GM23338 (cell line): Measurements from ENCODE around the gene ATG2B. TPM values are rescaled to one million over a fixed set of nuclear protein-coding genes. Genes with fewer than 3 reads are reported as not detected.

Source experiments
- ATAC-seq: fragments of 200-7000 bp; cut with Tn5 transposase; 3 replicates; pipeline ENCODE4 v1.9.1; 2020
- DNase-seq: peaks from one replicate; pipeline ENCODE4 v3.0.0-alpha.2; 2015; ENCODE audit warnings: low spot score
- H2AFZ ChIP-seq: fragments of 200-600 bp; sonication (generic); 2 replicates; pipeline ENCODE4 v1.8.0; 2016; ENCODE audit warnings: antibody characterized with exemption, mild to moderate bottlenecking, moderate library complexity
- H3F3A ChIP-seq: fragments of 200-600 bp; sonication (generic); replicated peaks from 2 replicates; pipeline ENCODE4 v1.8.0; 2017; ENCODE audit warnings: antibody characterized with exemption, mixed run types, low read depth
- H3K27ac ChIP-seq: fragments of 200-600 bp; sonication (generic); 2 replicates; pipeline ENCODE4 v1.6.1; 2016; ENCODE audit warnings: low read depth
- H3K27me3 ChIP-seq: fragments of 200-600 bp; sonication (generic); 2 replicates; pipeline ENCODE4 v1.8.0; 2016; ENCODE audit warnings: mild to moderate bottlenecking, mixed run types, moderate library complexity; ENCODE audit not compliant: insufficient read depth
- H3K36me3 ChIP-seq: fragments of 200-600 bp; sonication (generic); 2 replicates; pipeline ENCODE4 v1.8.0; 2016; ENCODE audit warnings: mild to moderate bottlenecking; ENCODE audit not compliant: insufficient read depth
- H3K4me1 ChIP-seq: fragments of 200-600 bp; sonication (generic); 2 replicates; pipeline ENCODE4 v1.8.0; 2016; ENCODE audit warnings: mild to moderate bottlenecking, moderate library complexity; ENCODE audit not compliant: insufficient read depth
- H3K4me2 ChIP-seq: fragments of 200-600 bp; sonication (generic); 2 replicates; pipeline ENCODE4 v1.7.1; 2017; ENCODE audit warnings: mixed run types
- H3K4me3 ChIP-seq: fragments of 200-600 bp; sonication (generic); 2 replicates; pipeline ENCODE4 v1.6.1; 2016; ENCODE audit warnings: mixed run types
- H3K79me2 ChIP-seq: fragments of 200-600 bp; sonication (generic); replicated peaks from 2 replicates; pipeline ENCODE4 v1.8.0; 2017; ENCODE audit warnings: mild to moderate bottlenecking; ENCODE audit not compliant: insufficient read depth
- H3K9me2 ChIP-seq: fragments of 200-600 bp; sonication (generic); 2 replicates; pipeline ENCODE4 v1.8.0; 2017; ENCODE audit not compliant: insufficient read depth
- H4K20me1 ChIP-seq: fragments of 200-600 bp; sonication (generic); replicated peaks from 2 replicates; pipeline ENCODE4 v1.8.0; 2017; ENCODE audit warnings: mild to moderate bottlenecking; ENCODE audit not compliant: insufficient read depth
- H3K27ac Mint-ChIP-seq: 2 replicates; pipeline ENCODE4 v1.8.0; 2020; ENCODE audit warnings: inconsistent platforms, mild to moderate bottlenecking, moderate library complexity, mixed read lengths
- H3K27me3 Mint-ChIP-seq: 3 replicates; pipeline ENCODE4 v1.8.0; 2022; ENCODE audit warnings: low read depth, mild to moderate bottlenecking, moderate library complexity, mixed read lengths, inconsistent platforms; ENCODE audit not compliant: insufficient read depth, poor library complexity
- H3K36me3 Mint-ChIP-seq: 3 replicates; pipeline ENCODE4 v1.8.0; 2021; ENCODE audit warnings: low read depth, mild to moderate bottlenecking, inconsistent platforms, moderate library complexity, mixed read lengths
- H3K4me1 Mint-ChIP-seq: 3 replicates; pipeline ENCODE4 v1.8.0; 2020; ENCODE audit warnings: mild to moderate bottlenecking, inconsistent platforms, mixed read lengths
- H3K4me3 Mint-ChIP-seq: 3 replicates; pipeline ENCODE4 v1.8.0; 2021; ENCODE audit warnings: moderate library complexity, mild to moderate bottlenecking, inconsistent platforms, mixed read lengths
- H3K9me3 Mint-ChIP-seq: 3 replicates; pipeline ENCODE4 v1.8.0; 2020; ENCODE audit warnings: moderate library complexity, mild to moderate bottlenecking, inconsistent platforms, mixed read lengths
- CTCF ChIP-seq, 2 experiments: fragments of 200-600 bp in 1 of 2; sonication (generic) in 1 of 2; conservative IDR thresholded peaks; 2 replicates each; pipeline versions ENCODE4 v1.5.1 to v1.6.1; 2016 to 2017; ENCODE audit warnings: antibody characterized with exemption in 2 of 2, low read depth in 2 of 2, mild to moderate bottlenecking in 2 of 2, moderate library complexity in 1 of 2
- ETS1 ChIP-seq: IDR thresholded peaks from 2 replicates; pipeline ENCODE4 v1.6.1; 2016; ENCODE audit warnings: antibody characterized with exemption
- EZH2phosphoT487 ChIP-seq: fragments of 200-600 bp; sonication (generic); IDR thresholded peaks from one replicate; pipeline ENCODE4 v1.8.1; 2018; ENCODE audit warnings: antibody characterized with exemption; ENCODE audit not compliant: unreplicated experiment
- NANOG ChIP-seq: IDR thresholded peaks from 2 replicates; pipeline ENCODE4 v1.6.1; 2016; ENCODE audit warnings: antibody characterized with exemption, borderline replicate concordance
- POLR2AphosphoS5 ChIP-seq: IDR thresholded peaks from 2 replicates; pipeline ENCODE4 v1.6.1; 2016; ENCODE audit warnings: antibody characterized with exemption, low read depth
- STAT1 ChIP-seq: IDR thresholded peaks from one replicate; pipeline ENCODE4 v1.6.1; 2016; ENCODE audit warnings: antibody characterized with exemption; ENCODE audit not compliant: unreplicated experiment
- ZNF114 ChIP-seq: fragments of 250-450 bp; sonication (Bioruptor Pico); IDR thresholded peaks from 2 replicates; pipeline ENCODE4 v1.5.0; 2020; ENCODE audit warnings: mild to moderate bottlenecking, moderate library complexity
- ZNF331 ChIP-seq: fragments of 250-450 bp; sonication (Bioruptor Pico); IDR thresholded peaks from 2 replicates; pipeline ENCODE4 v1.5.0; 2020; ENCODE audit warnings: low read depth, mild to moderate bottlenecking, moderate library complexity
- ZNF462 ChIP-seq: fragments of 250-450 bp; sonication (Bioruptor Pico); IDR thresholded peaks from 2 replicates; pipeline ENCODE4 v1.5.0; 2020; ENCODE audit warnings: mild to moderate bottlenecking, moderate library complexity
- polyA plus RNA-seq: library from polyadenylated mRNA; unstranded; fragments of >200 nt; fragmentation: Nextera tagmentation; extraction: Ambion mirVana; gene quantifications from 2 replicates; pipeline ENCODE4 v1.2.1, GENCODE V29; 2016
- total RNA-seq: library from RNA; depleted of rRNA; stranded (reverse); fragments of >200 nt; shearing (Covaris generic); gene quantifications from 2 replicates; pipeline ENCODE4 v1.2.3, GENCODE V29; 2014

Gene ATG2B
- total and polyA plus RNA-seq, 2 experiments from 2014 or later, result 3.8 to 15.4 TPM

GRCh38 chr14:96237641-96238040 is 125.5 kb downstream of the ATG2B start (continued):
- no peak for TF ChIP-seq ZNF462 (CRISPR knock-in tag)

- peaks cover 22% of the 10 kb centered on the region for H3K4me1 Mint-ChIP-seq
- DNase-seq, result peak; percentile 65
Observed at GRCh38 chr14:96235426-96235825, 127.7 kb downstream of the ATG2B start.

GRCh38 chr14:96233661-96234060 is 129.5 kb downstream of the ATG2B start:
- Histone ChIP-seq H4K20me1 (no peaks in the 10 kb centered on the region), H3K79me2 (no peaks in the 10 kb centered on the region), H3K4me2 (no peak overlapping the region), H2AFZ (peak overlapping the region; percentile 63; the same call in 1 of the 2 replicates), H3K27me3 (no peaks in the 10 kb centered on the region), H3K36me3 (no peaks in the 10 kb centered on the region), H3K4me3 (no peak overlapping the region), H3K9me2 (no peaks in the 10 kb centered on the region), H3K4me1 (peaks cover 12% of the 10 kb centered on the region; the same call in 1 of the 2 replicates), H3K27ac (no peak overlapping the region), H3F3A (no peaks in the 10 kb centered on the region)
- Mint-ChIP-seq H3K4me1 (peaks cover 22% of the 10 kb centered on the region), H3K9me3 (peaks cover 4% of the 10 kb centered on the region; the same call in 2 of the 3 replicates), H3K36me3 (peaks cover under 1% of the 10 kb centered on the region; the same call in 1 of the 3 replicates), H3K4me3 (no peak overlapping the region), H3K27me3 (peaks cover 1% of the 10 kb centered on the region), H3K27ac (no peak overlapping the region; the same call in 1 of the 2 replicates)
- ATAC-seq (no peak), DNase-seq (no peak)
- no peak for TF ChIP-seq NANOG
- TF ChIP-seq ETS1, result no peak
- TF ChIP-seq ZNF114 (CRISPR knock-in tag), result no peak
- no peak for TF ChIP-seq CTCF (conservative IDR thresholded peaks at IDR 0.05; ENCODE audit: low read depth in 2 of 2)
- no peak for TF ChIP-seq POLR2AphosphoS5
- no peak for TF ChIP-seq STAT1
- TF ChIP-seq ZNF331, result no peak

More at GRCh38 chr14:96235426-96235825, 127.7 kb downstream of the ATG2B start:
- H3K36me3 ChIP-seq, result no peaks in the 10 kb centered on the region
- H3K9me2 ChIP-seq, result no peaks in the 10 kb centered on the region
- ATAC-seq, result peak; percentile 34; the same call in 2 of the 3 replicates
- H3K27me3 ChIP-seq, result no peaks in the 10 kb centered on the region
- Mint-ChIP-seq H3K27ac (no peak overlapping the region), H3K27me3 (peaks cover 3% of the 10 kb centered on the region), H3K36me3 (no peaks in the 10 kb centered on the region; the same call in 2 of the 3 replicates), H3K9me3 (no peaks in the 10 kb centered on the region; the same call in 2 of the 3 replicates), H3K4me3 (no peak overlapping the region)
- no peak overlapping the region for H3K27ac ChIP-seq
- H3K79me2 ChIP-seq, result no peaks in the 10 kb centered on the region
- H2AFZ ChIP-seq, result peak overlapping the region; percentile 47
- H3K4me1 ChIP-seq, result peaks cover 12% of the 10 kb centered on the region; the same call in 1 of the 2 replicates
- H4K20me1 ChIP-seq, result no peaks in the 10 kb centered on the region
- peak overlapping the region; percentile 65; the same call in 1 of the 2 replicates for H3K4me2 ChIP-seq
- H3K4me3 ChIP-seq, result no peak overlapping the region
- H3F3A ChIP-seq, result no peaks in the 10 kb centered on the region
- TF ChIP-seq EZH2phosphoT487 (no peak), NANOG (peak; percentile 35; the same call in 1 of the 2 replicates)
